Hematopoietic multipotent progenitor cell treated with erythropoietin and hydrocortisone succinate and interleukin-3 and kit ligand, for 17 days (in vitro differentiated cells): ENCODE measurements around the gene C1QL2.

ENCODE experiments used
- DNase-seq: peaks from one replicate; pipeline ENCODE4 v3.0.0-alpha.2; 2015; ENCODE audit warnings: low spot score

The C1QL2 gene

GRCh38 chr2:119137502-119137901, 21.0 kb downstream of the C1QL2 start:
- no peak for DNase-seq

- DNase-seq: no peak
Observed at GRCh38 chr2:119136872-119137271, 21.7 kb downstream of the C1QL2 start.

GRCh38 chr2:119136093-119136492, 22.5 kb downstream of the C1QL2 start:
- DNase-seq: no peak

GRCh38 chr2:119134775-119135174, 23.8 kb downstream of the C1QL2 start:
- DNase-seq: no peak

- DNase-seq: peak; percentile 19
Observed at GRCh38 chr2:119126650-119127049, 31.9 kb downstream of the C1QL2 start.

GRCh38 chr2:119123389-119123788, 35.2 kb downstream of the C1QL2 start:
- DNase-seq: no peak

- DNase-seq: no peak
Observed at GRCh38 chr2:119122663-119123062, 35.9 kb downstream of the C1QL2 start.

- DNase-seq: no peak
Observed at GRCh38 chr2:119119999-119120756, 38.4 kb downstream of the C1QL2 start.

GRCh38 chr2:119119076-119119785, 39.3 kb downstream of the C1QL2 start:
- no peak for DNase-seq

GRCh38 chr2:119117891-119118882, 40.4 kb downstream of the C1QL2 start:
- no peak for DNase-seq

GRCh38 chr2:119117408-119117807, 41.1 kb downstream of the C1QL2 start:
- no peak for DNase-seq

- DNase-seq: no peak
Observed at GRCh38 chr2:119116411-119117295, 41.9 kb downstream of the C1QL2 start.

GRCh38 chr2:119114266-119114665, 44.3 kb downstream of the C1QL2 start:
- DNase-seq: no peak

GRCh38 chr2:119113489-119113770, 45.1 kb downstream of the C1QL2 start:
- no peak for DNase-seq

- no peak for DNase-seq
Observed at GRCh38 chr2:119112770-119113488, 45.6 kb downstream of the C1QL2 start.

- DNase-seq: no peak
Observed at GRCh38 chr2:119112230-119112629, 46.3 kb downstream of the C1QL2 start.

GRCh38 chr2:119111115-119111975, 47.2 kb downstream of the C1QL2 start:
- DNase-seq: no peak

GRCh38 chr2:119109866-119110265, 48.7 kb downstream of the C1QL2 start:
- DNase-seq: no peak

GRCh38 chr2:119108186-119108585, 50.4 kb downstream of the C1QL2 start:
- DNase-seq: no peak
